GM10266 (cell line): ENCODE results near the gene IL26.

Experiments
- DNase-seq: peaks from one replicate; pipeline ENCODE4 v3.0.0; 2012; ENCODE audit errors: extremely low spot score
- CTCF ChIP-seq: IDR thresholded peaks from 2 replicates; pipeline ENCODE4 v1.5.1; 2012; ENCODE audit warnings: mild to moderate bottlenecking, low read depth; ENCODE audit not compliant: control insufficient read depth, insufficient read depth; ENCODE audit errors: missing control alignments

Gene IL26

GRCh38 chr12:68225576-68226476 is at the start of gene IL26:
TSS of gene IL26 (minus strand) at chr12:68225810. CDS start at chr12:68225756, 54 bp downstream.
- TF ChIP-seq CTCF, result no peak
- DNase-seq, result no peak

GRCh38 chr12:68272732-68273131 is 47.1 kb upstream of the IL26 start:
- TF ChIP-seq CTCF, result no peak
- no peak for DNase-seq

- TF ChIP-seq CTCF, result no peak
- no peak for DNase-seq
These were observed 45.7 kb upstream of the IL26 start for GRCh38 chr12:68271346-68271745.

- TF ChIP-seq CTCF, result no peak
- no peak for DNase-seq
These were observed 44.7 kb upstream of the IL26 start for GRCh38 chr12:68270358-68270757.

GRCh38 chr12:68269779-68270178 is 44.2 kb upstream of the IL26 start:
- no peak for TF ChIP-seq CTCF

GRCh38 chr12:68268967-68269366 is 43.4 kb upstream of the IL26 start:
- DNase-seq, result no peak
- no peak for TF ChIP-seq CTCF

More at GRCh38 chr12:68269779-68270178, 44.2 kb upstream of the IL26 start:
- DNase-seq, result no peak

GRCh38 chr12:68267892-68268396 is 42.3 kb upstream of the IL26 start:
- DNase-seq, result no peak
- TF ChIP-seq CTCF, result no peak
